Gastroesophageal sphincter (tissue), 4 donors: ENCODE data around the gene RTN4R. TPM values are rescaled to one million over a fixed set of nuclear protein-coding genes. Genes with fewer than 3 reads are reported as not detected.

Experiments
- ATAC-seq: fragments of 150-250 bp; one replicate; pipeline ENCODE4 v1.9.1; 2016; ENCODE audit warnings: mild to moderate bottlenecking, moderate library complexity
- H3K27ac ChIP-seq, 4 donors: fragments of 200-600 bp; sonication (generic) in 3 of 4; 1 replicate in 3 of 4; 2 replicates in 1 of 4; pipeline ENCODE4 v1.5.1; 2016 to 2019
- H3K27me3 ChIP-seq: fragments of 200-600 bp; sonication (generic); one replicate; pipeline ENCODE4 v1.5.1; 2019
- H3K36me3 ChIP-seq, 2 donors: fragments of 200-600 bp; sonication (generic); one replicate each; pipeline ENCODE4 v1.5.1; 2019; ENCODE audit warnings: control low read depth in 1 of 2
- H3K4me1 ChIP-seq, 3 donors: fragments of 200-600 bp; sonication (generic); 1 replicate in 2 of 3; 2 replicates in 1 of 3; pipeline ENCODE4 v1.5.1; 2016 to 2019; ENCODE audit warnings: control low read depth in 2 of 3
- H3K4me3 ChIP-seq, 2 donors: fragments of 200-600 bp; sonication (generic); one replicate each; pipeline ENCODE4 v1.5.1; 2019; ENCODE audit warnings: mild to moderate bottlenecking in 1 of 2, moderate library complexity in 1 of 2
- H3K9me3 ChIP-seq, 3 donors: fragments of 200-600 bp; sonication (generic); one replicate each; pipeline ENCODE4 v1.5.1; 2017 to 2019; ENCODE audit warnings: control low read depth in 2 of 3
- EP300 ChIP-seq: sonication (generic); formaldehyde crosslinking; IDR thresholded peaks from one replicate; pipeline ENCODE4 v1.6.1; 2017; ENCODE audit warnings: antibody characterized with exemption, mild to moderate bottlenecking
- POLR2A ChIP-seq, 2 donors: fragments of 450-650 bp; IDR thresholded peaks; one replicate each; pipeline ENCODE4 v1.6.1; 2017; ENCODE audit warnings: antibody characterized with exemption in 2 of 2, mild to moderate bottlenecking in 2 of 2, moderate library complexity in 1 of 2
- POLR2AphosphoS5 ChIP-seq: sonication (generic); formaldehyde crosslinking; IDR thresholded peaks from one replicate; pipeline ENCODE4 v1.6.1; 2017; ENCODE audit warnings: antibody characterized with exemption
- WGBS, 2 donors: methylation state at CpG; one replicate each; pipeline ENCODE4 v1.1.5; 2018; ENCODE audit warnings: low coverage in 1 of 2; 5-methylcytosine and 5-hydroxymethylcytosine counted together
- total RNA-seq, 4 donors: library from RNA; depleted of rRNA; stranded (reverse); fragments of >200 nt; gene quantifications; one replicate each; pipeline ENCODE4 v1.1.0, GENCODE V29; 2016
- TF ChIP-seq, protein P1 (sequence below), 4 experiments: fragments of 200-600 bp in 2 of 4; fragments of 450-650 bp in 2 of 4; sonication (generic) in 1 of 4; IDR thresholded peaks; one replicate each; pipeline ENCODE4 v1.5.1; 2017 to 2019; ENCODE audit warnings: antibody characterized with exemption in 4 of 4, mild to moderate bottlenecking in 2 of 4, moderate library complexity in 2 of 4

The RTN4R gene
- total RNA-seq, 4 donors from 2014 or later: 1.3 to 2.4 TPM; not detected in 2

GRCh38 chr22:20194681-20195593 lies 73.2 kb downstream of the RTN4R start:
- TF ChIP-seq POLR2A (IDR thresholded peaks at IDR 0.05) (no peak), POLR2AphosphoS5 (no peak), EP300 (no peak)
- TF ChIP-seq, protein P1, sequence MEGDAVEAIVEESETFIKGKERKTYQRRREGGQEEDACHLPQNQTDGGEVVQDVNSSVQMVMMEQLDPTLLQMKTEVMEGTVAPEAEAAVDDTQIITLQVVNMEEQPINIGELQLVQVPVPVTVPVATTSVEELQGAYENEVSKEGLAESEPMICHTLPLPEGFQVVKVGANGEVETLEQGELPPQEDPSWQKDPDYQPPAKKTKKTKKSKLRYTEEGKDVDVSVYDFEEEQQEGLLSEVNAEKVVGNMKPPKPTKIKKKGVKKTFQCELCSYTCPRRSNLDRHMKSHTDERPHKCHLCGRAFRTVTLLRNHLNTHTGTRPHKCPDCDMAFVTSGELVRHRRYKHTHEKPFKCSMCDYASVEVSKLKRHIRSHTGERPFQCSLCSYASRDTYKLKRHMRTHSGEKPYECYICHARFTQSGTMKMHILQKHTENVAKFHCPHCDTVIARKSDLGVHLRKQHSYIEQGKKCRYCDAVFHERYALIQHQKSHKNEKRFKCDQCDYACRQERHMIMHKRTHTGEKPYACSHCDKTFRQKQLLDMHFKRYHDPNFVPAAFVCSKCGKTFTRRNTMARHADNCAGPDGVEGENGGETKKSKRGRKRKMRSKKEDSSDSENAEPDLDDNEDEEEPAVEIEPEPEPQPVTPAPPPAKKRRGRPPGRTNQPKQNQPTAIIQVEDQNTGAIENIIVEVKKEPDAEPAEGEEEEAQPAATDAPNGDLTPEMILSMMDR (IDR thresholded peaks at IDR 0.05): no peak
- Histone ChIP-seq H3K4me3 (no peak overlapping the region), H3K27ac (no peak overlapping the region), H3K9me3 (no peaks in the 10 kb centered on the region), H3K27me3 (no peaks in the 10 kb centered on the region), H3K4me1 (no peaks in the 10 kb centered on the region), H3K36me3 (no peaks in the 10 kb centered on the region)
- ATAC-seq: no peak
- 73 to 77% methylated on average over 3 to 5 of the region's 15 CpGs for WGBS, 2 donors

DNA sequence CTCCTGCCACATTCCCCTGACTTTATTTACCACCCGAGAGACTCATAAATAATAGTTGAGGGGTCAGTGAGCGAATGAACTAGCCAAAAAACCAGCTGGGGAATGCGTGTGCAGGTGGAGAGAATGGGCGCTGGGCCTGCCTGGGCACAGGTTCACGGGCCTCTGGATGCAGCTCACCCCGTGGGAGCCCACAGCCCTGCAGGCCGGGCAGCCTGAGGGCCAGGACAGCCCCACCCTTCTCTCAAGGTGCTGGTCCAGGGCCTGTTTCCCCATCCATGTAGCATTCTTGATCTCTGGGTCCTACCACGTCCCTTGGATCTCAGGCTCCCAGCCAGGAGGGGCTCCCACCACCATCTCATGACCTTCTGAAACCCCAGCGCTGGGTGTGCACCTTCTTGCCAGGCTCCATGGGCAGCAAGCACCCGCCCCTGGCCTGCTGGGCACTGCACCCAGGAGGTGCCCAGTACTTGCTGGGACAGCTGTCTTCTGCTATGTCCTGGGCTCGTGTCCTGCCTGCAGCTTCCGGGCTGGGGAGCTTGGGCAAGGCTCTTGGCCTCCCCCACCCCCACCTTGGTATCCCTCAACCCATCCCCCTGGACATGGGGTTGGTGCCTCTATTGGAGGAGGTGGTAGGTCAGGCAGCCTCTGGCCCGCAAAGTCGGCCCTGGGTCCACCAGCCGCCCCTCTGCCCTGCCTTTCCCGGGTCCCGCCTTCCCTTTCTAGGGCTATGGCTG lies 74.2 kb downstream of the RTN4R start:
- ATAC-seq: no peak
- H3K36me3 ChIP-seq: no peaks in the 10 kb centered on the region
- no peak overlapping the region for H3K27ac ChIP-seq
- TF ChIP-seq, protein P1 (IDR thresholded peaks at IDR 0.05): no peak
- TF ChIP-seq POLR2AphosphoS5 (no peak), POLR2A (IDR thresholded peaks at IDR 0.05) (no peak), EP300 (no peak)
- H3K27me3 ChIP-seq: no peaks in the 10 kb centered on the region
- no peak overlapping the region for H3K4me3 ChIP-seq
- no peaks in the 10 kb centered on the region for H3K9me3 ChIP-seq
- no peaks in the 10 kb centered on the region for H3K4me1 ChIP-seq
- 71% methylated on average over 4 of the region's 17 CpGs; no CpG with 5 or more reads in 1 of the 2 donors for WGBS, 2 donors

- no peaks in the 10 kb centered on the region for H3K9me3 ChIP-seq
- ATAC-seq: no peak
- 100% methylated on average over 1 of the region's 20 CpGs; no CpG with 5 or more reads in 1 of the 2 donors for WGBS, 2 donors
- no peaks in the 10 kb centered on the region for H3K4me1 ChIP-seq
- H3K27ac ChIP-seq: no peak overlapping the region
- no peaks in the 10 kb centered on the region for H3K27me3 ChIP-seq
- no peak overlapping the region for H3K4me3 ChIP-seq
- no peaks in the 10 kb centered on the region for H3K36me3 ChIP-seq
- no peak for TF ChIP-seq POLR2A (IDR thresholded peaks at IDR 0.05)
- TF ChIP-seq, protein P1 (IDR thresholded peaks at IDR 0.05): no peak
- TF ChIP-seq EP300: no peak
- TF ChIP-seq POLR2AphosphoS5: no peak
These were observed 75.0 kb downstream of the RTN4R start for GRCh38 chr22:20192972-20193760.

DNA sequence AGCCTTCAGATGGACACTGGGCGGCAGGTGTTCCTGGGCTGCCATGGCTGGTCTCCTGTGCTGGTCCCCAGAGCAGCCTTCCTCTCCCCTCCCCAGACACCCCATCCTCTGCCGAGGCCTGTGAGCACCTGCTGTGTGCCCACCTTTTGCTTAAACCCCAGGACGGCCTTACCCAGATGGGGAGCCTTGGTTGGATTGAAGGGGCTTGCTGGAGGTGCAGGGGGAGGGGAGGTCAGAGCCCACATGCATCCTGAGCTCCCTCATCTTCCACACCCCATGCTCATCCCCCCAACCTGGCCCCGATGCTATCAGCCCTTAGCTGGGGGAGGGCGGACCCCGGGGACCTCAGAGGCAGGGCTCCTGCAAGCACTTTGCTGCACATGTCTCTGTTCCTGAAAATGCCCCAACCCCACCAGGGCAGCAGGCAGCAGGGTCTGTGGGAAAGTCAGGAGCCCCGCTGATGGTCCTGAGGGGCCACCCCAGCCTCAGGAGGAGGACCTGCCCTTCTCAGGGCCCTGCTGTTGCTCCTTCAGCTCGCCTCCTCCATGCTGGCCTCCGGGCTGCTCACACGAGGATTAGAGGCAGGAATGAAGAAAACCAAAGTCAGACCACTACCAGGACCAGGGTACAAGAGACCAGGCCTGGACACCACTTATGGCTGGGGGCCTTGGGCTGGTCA lies 75.7 kb downstream of the RTN4R start:
- Histone ChIP-seq H3K4me3 (no peak overlapping the region), H3K4me1 (no peaks in the 10 kb centered on the region), H3K9me3 (no peaks in the 10 kb centered on the region), H3K27me3 (no peaks in the 10 kb centered on the region), H3K36me3 (no peaks in the 10 kb centered on the region), H3K27ac (no peak overlapping the region)
- ATAC-seq: no peak
- TF ChIP-seq POLR2A (IDR thresholded peaks at IDR 0.05) (no peak), POLR2AphosphoS5 (no peak), EP300 (no peak)
- TF ChIP-seq, protein P1 (IDR thresholded peaks at IDR 0.05): no peak
- no CpG with 5 or more reads among the region's 10 CpGs for WGBS, 2 donors
